Activated T-cell treated with anti-CD3 and anti-CD28 coated beads, Interleukin-2, amount 50 U/mL, for 24 hours (primary cell): ENCODE measurements around the gene SNX13.

Experiments
- DNase-seq: peaks from one replicate; pipeline ENCODE4 v3.0.0-alpha.2; 2020
- H3K27ac Mint-ChIP-seq: 2 replicates; pipeline ENCODE4 v1.8.0; 2020; ENCODE audit warnings: mild to moderate bottlenecking, mixed read lengths
- H3K27me3 Mint-ChIP-seq: 2 replicates; pipeline ENCODE4 v1.8.0; 2020; ENCODE audit warnings: mixed read lengths
- H3K36me3 Mint-ChIP-seq: 2 replicates; pipeline ENCODE4 v1.8.0; 2020; ENCODE audit warnings: low read depth, mixed read lengths
- H3K4me1 Mint-ChIP-seq: 2 replicates; pipeline ENCODE4 v1.8.0; 2020; ENCODE audit warnings: low read depth, mixed read lengths
- H3K4me3 Mint-ChIP-seq: 2 replicates; pipeline ENCODE4 v1.8.0; 2020; ENCODE audit warnings: mild to moderate bottlenecking, moderate library complexity, mixed read lengths
- H3K9me3 Mint-ChIP-seq: 2 replicates; pipeline ENCODE4 v1.8.0; 2020; ENCODE audit warnings: mixed read lengths

SNX13 gene

GRCh38 chr7:17963281-17963680, 23.0 kb upstream of the SNX13 start:
- H3K27me3 Mint-ChIP-seq, result peaks cover 5% of the 10 kb centered on the region
- no peaks in the 10 kb centered on the region for H3K36me3 Mint-ChIP-seq
- H3K27ac Mint-ChIP-seq, result no peak overlapping the region
- H3K4me1 Mint-ChIP-seq, result no peaks in the 10 kb centered on the region
- H3K9me3 Mint-ChIP-seq, result no peaks in the 10 kb centered on the region
- no peak overlapping the region for H3K4me3 Mint-ChIP-seq
- no peak for DNase-seq

GRCh38 chr7:17962652-17963051, 22.4 kb upstream of the SNX13 start:
- no peak overlapping the region for H3K4me3 Mint-ChIP-seq
- H3K36me3 Mint-ChIP-seq, result no peaks in the 10 kb centered on the region
- H3K27me3 Mint-ChIP-seq, result peaks cover 5% of the 10 kb centered on the region
- H3K4me1 Mint-ChIP-seq, result no peaks in the 10 kb centered on the region
- no peaks in the 10 kb centered on the region for H3K9me3 Mint-ChIP-seq
- no peak overlapping the region for H3K27ac Mint-ChIP-seq
- no peak for DNase-seq

DNA sequence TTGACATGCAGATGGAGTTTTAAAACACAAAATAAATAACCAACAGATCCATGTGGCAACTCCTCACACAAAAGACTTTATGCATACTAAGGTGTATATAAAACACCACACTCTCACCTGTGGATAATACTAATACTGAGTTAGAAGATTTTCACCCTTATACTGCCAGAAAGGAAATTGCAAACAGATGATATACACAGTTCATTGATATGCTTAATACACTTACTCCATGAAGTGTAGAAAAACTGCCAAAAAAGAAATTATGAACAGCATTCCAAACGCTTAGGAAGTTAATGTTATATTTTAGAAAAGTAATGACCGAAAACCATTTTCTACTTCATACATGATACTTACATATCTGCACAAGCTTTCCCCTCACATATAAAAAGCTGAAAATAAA, 17.6 kb upstream of the SNX13 start:
- Mint-ChIP-seq H3K4me3 (no peak overlapping the region), H3K27ac (no peak overlapping the region), H3K9me3 (no peaks in the 10 kb centered on the region), H3K4me1 (peaks cover 9% of the 10 kb centered on the region), H3K27me3 (peaks cover 5% of the 10 kb centered on the region), H3K36me3 (no peaks in the 10 kb centered on the region)
- DNase-seq, result no peak

DNA sequence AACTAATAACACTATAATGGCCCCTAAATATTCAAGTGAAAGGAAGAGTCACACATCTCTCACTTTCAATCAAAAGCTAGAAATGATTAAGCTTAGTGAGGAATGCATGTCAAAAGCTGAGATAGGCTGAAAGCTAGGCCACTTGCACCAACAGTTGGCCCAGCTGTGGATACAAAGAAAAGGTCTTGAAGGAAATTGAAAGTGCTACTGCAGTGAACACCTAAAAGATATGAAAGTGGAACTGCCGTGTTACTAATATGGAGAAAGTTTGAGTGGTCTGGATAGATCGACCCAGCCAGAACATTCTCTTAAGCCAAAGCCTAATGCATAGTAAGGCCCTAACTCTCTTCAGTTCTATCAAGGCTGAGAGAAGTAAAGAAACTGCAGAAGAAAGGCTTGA, 12.1 kb upstream of the SNX13 start:
- Mint-ChIP-seq H3K27ac (peak overlapping the region; percentile 52), H3K36me3 (no peaks in the 10 kb centered on the region), H3K27me3 (peaks cover 11% of the 10 kb centered on the region), H3K4me1 (peaks cover 31% of the 10 kb centered on the region), H3K4me3 (no peak overlapping the region), H3K9me3 (no peaks in the 10 kb centered on the region)
- DNase-seq, result no peak

GRCh38 chr7:17951742-17952254, 11.5 kb upstream of the SNX13 start:
- H3K4me1 Mint-ChIP-seq, result peaks cover 36% of the 10 kb centered on the region
- H3K27me3 Mint-ChIP-seq, result peaks cover 11% of the 10 kb centered on the region
- H3K27ac Mint-ChIP-seq, result no peak overlapping the region
- no peaks in the 10 kb centered on the region for H3K36me3 Mint-ChIP-seq
- no peak for DNase-seq
- H3K4me3 Mint-ChIP-seq, result no peak overlapping the region
- no peaks in the 10 kb centered on the region for H3K9me3 Mint-ChIP-seq

DNA sequence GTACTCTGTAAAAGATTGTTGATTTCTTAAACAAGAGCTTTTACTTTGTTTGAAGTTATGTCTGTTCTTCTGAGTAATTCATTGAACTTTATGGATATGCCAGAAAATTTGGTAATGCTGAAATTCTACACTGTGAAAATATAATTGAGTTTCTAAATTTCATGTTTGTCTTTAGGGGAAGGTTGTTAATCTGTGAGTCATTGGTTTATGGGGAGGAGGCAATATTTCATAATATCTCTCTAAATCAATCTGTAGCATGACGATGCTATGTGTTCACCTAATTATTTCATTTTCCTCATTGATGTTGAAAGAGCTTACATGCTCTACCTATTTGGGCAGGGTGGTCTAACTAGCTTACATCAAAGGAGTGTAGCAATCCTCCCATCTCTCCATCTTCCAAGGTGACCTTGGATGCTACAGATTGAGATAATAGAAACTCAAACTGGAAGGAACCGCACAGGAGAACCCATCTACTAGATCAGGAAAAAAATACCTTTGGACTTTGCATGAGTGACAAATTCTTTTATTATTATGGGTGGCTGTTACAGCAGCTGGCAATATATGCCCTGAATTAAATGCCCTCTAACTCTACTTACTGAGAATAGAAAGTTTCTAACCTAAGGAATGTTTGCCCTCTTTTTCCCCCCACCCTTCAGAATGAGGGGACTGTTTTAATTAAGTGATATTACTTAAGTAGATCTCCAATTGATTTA, 8.4 kb upstream of the SNX13 start:
- Mint-ChIP-seq H3K4me3 (no peak overlapping the region), H3K4me1 (peaks cover 38% of the 10 kb centered on the region), H3K27ac (no peak overlapping the region), H3K27me3 (peaks cover 6% of the 10 kb centered on the region), H3K9me3 (no peaks in the 10 kb centered on the region), H3K36me3 (no peaks in the 10 kb centered on the region)
- DNase-seq, result no peak

DNA sequence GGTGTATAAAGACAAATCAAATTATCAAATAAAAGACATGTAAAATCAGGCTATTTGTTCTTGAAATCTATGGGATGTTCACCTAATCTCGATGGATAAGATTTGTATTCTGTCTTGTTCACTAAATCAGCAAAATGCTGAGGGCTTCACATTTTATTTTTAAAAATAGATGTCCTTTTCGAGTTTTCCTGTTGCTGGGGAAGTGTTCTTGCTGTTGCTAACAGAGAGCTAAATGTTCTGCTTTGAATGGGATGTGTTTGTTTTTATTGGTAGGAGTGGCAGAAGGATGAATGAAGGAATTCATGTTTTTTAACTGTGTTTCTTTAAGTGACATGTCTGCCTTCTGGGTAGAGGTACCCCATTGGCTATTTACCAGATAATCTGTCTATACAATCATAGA, 7.3 kb upstream of the SNX13 start:
- H3K4me1 Mint-ChIP-seq, result peaks cover 29% of the 10 kb centered on the region
- H3K9me3 Mint-ChIP-seq, result no peaks in the 10 kb centered on the region
- DNase-seq, result no peak
- H3K4me3 Mint-ChIP-seq, result no peak overlapping the region
- peaks cover 6% of the 10 kb centered on the region for H3K27me3 Mint-ChIP-seq
- no peak overlapping the region for H3K27ac Mint-ChIP-seq
- no peaks in the 10 kb centered on the region for H3K36me3 Mint-ChIP-seq

GRCh38 chr7:17946591-17946990, 6.3 kb upstream of the SNX13 start:
- no peaks in the 10 kb centered on the region for H3K9me3 Mint-ChIP-seq
- DNase-seq, result no peak
- H3K27ac Mint-ChIP-seq, result no peak overlapping the region
- H3K36me3 Mint-ChIP-seq, result no peaks in the 10 kb centered on the region
- H3K4me1 Mint-ChIP-seq, result peaks cover 29% of the 10 kb centered on the region
- peaks cover 6% of the 10 kb centered on the region for H3K27me3 Mint-ChIP-seq
- no peak overlapping the region for H3K4me3 Mint-ChIP-seq

- Mint-ChIP-seq H3K36me3 (peaks cover 15% of the 10 kb centered on the region), H3K27ac (no peak overlapping the region), H3K9me3 (no peaks in the 10 kb centered on the region), H3K27me3 (peaks cover 4% of the 10 kb centered on the region), H3K4me1 (peaks cover 34% of the 10 kb centered on the region), H3K4me3 (no peak overlapping the region)
- no peak for DNase-seq
Observed at GRCh38 chr7:17944720-17945119, 4.4 kb upstream of the SNX13 start.

GRCh38 chr7:17943006-17943405, 2.7 kb upstream of the SNX13 start:
- Mint-ChIP-seq H3K27ac (no peak overlapping the region), H3K36me3 (peaks cover 23% of the 10 kb centered on the region), H3K4me3 (no peak overlapping the region), H3K27me3 (no peaks in the 10 kb centered on the region), H3K9me3 (no peaks in the 10 kb centered on the region), H3K4me1 (peaks cover 44% of the 10 kb centered on the region)
- DNase-seq, result no peak

DNA sequence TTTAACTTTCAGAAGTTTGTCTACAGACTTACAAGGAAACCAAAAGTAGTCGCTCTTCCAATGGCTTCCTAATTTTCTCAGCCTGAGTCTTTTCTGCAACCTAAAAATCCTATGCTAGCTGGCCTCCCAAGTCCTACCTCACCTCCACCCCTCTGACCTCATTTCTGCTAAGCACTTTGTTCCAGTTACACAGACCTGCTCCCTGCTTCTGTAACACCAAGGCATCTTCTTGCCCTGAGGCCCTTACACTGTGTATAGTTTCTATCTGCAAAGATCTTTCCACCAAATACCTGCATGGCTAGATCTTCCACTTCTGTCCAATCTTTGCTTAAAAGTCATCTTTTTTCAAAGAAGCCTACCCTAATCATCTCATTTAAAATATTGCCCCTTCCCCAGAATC, 1.9 kb upstream of the SNX13 start:
- no peaks in the 10 kb centered on the region for H3K27me3 Mint-ChIP-seq
- peaks cover 23% of the 10 kb centered on the region for H3K36me3 Mint-ChIP-seq
- H3K27ac Mint-ChIP-seq, result no peak overlapping the region
- H3K4me1 Mint-ChIP-seq, result peaks cover 46% of the 10 kb centered on the region
- peak overlapping the region; percentile 97 for H3K4me3 Mint-ChIP-seq
- H3K9me3 Mint-ChIP-seq, result no peaks in the 10 kb centered on the region
- DNase-seq, result no peak

DNA sequence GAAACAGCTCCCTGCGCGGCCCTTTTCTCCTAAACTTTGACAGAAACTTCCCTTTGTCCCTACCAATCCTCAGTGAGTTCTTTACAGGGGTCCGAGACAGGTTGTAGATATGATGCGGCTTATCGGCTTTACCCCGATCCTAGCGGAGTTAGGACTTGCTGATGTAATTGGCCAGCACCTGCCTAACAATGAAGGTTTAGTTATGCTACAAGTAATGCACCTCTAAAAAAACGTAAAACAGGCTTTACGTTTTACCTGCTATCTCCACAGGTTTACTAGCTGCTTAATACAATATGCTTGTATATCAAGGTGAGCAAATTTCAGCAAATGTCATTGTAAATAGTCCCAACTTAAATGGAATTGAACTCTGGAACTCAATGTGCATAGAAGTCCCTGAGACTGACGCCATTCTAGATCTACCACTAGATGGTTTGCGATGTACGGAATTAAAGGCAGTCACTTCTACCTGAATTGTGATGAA, 697 bp upstream of the SNX13 start:
- Mint-ChIP-seq H3K36me3 (peaks cover 27% of the 10 kb centered on the region), H3K4me1 (peaks cover 46% of the 10 kb centered on the region), H3K27me3 (no peaks in the 10 kb centered on the region), H3K27ac (peak overlapping the region; percentile 98), H3K4me3 (peak overlapping the region; percentile 97), H3K9me3 (no peaks in the 10 kb centered on the region)
- DNase-seq, result no peak

DNA sequence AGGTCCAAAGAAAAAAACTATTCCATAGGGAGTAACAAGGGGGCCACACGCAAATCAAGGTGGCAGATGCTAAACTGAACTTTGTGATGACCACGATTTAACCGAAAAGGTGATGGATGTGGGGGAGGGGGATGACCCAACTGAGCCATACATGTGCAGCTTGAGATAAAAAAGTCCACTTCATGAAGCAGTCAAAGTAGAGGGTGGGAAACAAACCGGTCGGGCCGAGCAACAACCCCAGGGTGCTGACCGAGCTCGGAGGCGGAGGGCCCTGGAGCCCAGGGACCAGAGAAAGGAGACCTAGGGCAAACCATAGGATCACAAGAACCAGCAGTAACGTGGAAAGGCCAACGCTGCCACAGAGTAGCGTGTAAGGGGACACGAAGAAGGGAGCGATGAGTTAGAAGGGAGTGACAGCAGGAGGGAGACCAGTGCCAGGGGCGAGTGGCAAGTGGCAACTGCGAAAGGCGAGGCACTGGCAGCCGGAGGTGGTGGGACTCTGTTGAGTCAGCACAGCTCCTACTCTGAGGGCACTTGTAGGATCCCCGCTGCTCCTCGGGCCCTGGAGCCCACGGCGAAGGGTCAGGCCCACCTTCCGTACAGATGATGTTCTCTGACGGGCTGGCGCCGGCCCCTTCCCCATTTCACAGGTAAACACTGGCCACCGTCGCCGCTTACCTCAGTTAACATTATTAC, 540 bp downstream of the SNX13 start:
- Mint-ChIP-seq H3K27ac (peak overlapping the region; percentile 98), H3K36me3 (peaks cover 31% of the 10 kb centered on the region), H3K4me1 (peaks cover 53% of the 10 kb centered on the region), H3K27me3 (no peaks in the 10 kb centered on the region), H3K4me3 (peak overlapping the region; percentile 97), H3K9me3 (no peaks in the 10 kb centered on the region)
- peak; percentile 73 for DNase-seq

- Mint-ChIP-seq H3K4me3 (peak overlapping the region; percentile 97), H3K4me1 (peaks cover 59% of the 10 kb centered on the region), H3K9me3 (no peaks in the 10 kb centered on the region), H3K27me3 (no peaks in the 10 kb centered on the region), H3K36me3 (peaks cover 31% of the 10 kb centered on the region), H3K27ac (peak overlapping the region; percentile 98)
- no peak for DNase-seq
Observed at GRCh38 chr7:17939211-17939605, 1.1 kb downstream of the SNX13 start.

DNA sequence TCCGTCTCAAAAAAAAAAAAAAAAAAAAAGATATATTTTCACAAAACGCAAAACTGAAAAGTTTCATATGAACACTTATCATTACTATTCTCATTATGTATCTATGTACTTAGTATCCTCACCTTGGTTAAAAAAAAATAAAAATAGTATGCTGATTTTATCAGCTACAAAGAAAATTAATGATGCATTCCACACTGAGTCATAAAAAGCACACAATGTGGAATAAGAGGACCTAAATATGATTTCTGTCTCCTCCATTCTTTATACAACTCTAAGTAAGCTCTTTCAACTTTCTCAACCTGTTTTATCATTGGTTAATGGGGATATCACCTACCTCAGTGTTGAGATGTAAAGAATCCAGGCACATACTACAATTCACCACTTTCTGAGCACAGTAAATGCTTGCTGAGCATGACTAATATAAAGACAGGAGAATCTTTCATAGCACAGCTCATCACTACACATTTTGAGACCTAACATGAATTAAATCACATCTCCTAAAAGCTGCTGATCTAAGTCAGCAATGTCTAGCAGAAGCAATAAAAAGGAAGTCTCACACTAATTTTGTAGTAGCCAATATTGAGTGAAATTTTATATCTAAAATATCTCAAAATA, 2.7 kb downstream of the SNX13 start:
- peaks cover 31% of the 10 kb centered on the region for H3K36me3 Mint-ChIP-seq
- H3K4me3 Mint-ChIP-seq, result peak overlapping the region; percentile 97

More for the DNA sequence above, 2.7 kb downstream of the SNX13 start:
- Mint-ChIP-seq H3K27me3 (no peaks in the 10 kb centered on the region), H3K4me1 (peaks cover 74% of the 10 kb centered on the region), H3K27ac (peak overlapping the region; percentile 61), H3K9me3 (no peaks in the 10 kb centered on the region)
- no peak for DNase-seq
